ENCODE results near the gene ZNF195. TPM values are rescaled to one million over a fixed set of nuclear protein-coding genes. Genes with fewer than 3 reads are reported as not detected.

ZNF195 gene
- total RNA-seq, 1 donor from 2014 or later: 20.0 TPM

- intact Hi-C loops (cut with DNase I): no loop called here
- Histone ChIP-seq H3K4me3 (no peak overlapping the region), H3K9me3 (peaks cover 6% of the 10 kb centered on the region), H3K36me3 (peaks cover 77% of the 10 kb centered on the region), H3K27ac (no peak overlapping the region), H3K27me3 (no peaks in the 10 kb centered on the region), H3K4me1 (no peaks in the 10 kb centered on the region)
- DNase-seq (no peak), ATAC-seq (no peak)
- TF ChIP-seq CTCF (IDR thresholded peaks at IDR 0.05): no peak
Measured at GRCh38 chr11:3368199-3368598, 10.7 kb downstream of the ZNF195 start.

- Histone ChIP-seq H3K4me1 (no peaks in the 10 kb centered on the region), H3K27me3 (no peaks in the 10 kb centered on the region), H3K4me3 (no peak overlapping the region), H3K9me3 (peaks cover 15% of the 10 kb centered on the region), H3K27ac (no peak overlapping the region), H3K36me3 (peaks cover 84% of the 10 kb centered on the region)
- no peak for DNase-seq
- intact Hi-C loops (cut with DNase I): no loop called here
- TF ChIP-seq CTCF (IDR thresholded peaks at IDR 0.05): no peak
- no peak for ATAC-seq
Measured at GRCh38 chr11:3367221-3367620, 11.7 kb downstream of the ZNF195 start.

GRCh38 chr11:3359092-3359824 is 19.7 kb downstream of the ZNF195 start:
- no peak for DNase-seq
- Histone ChIP-seq H3K27ac (no peak overlapping the region), H3K4me3 (no peak overlapping the region), H3K9me3 (peaks cover 73% of the 10 kb centered on the region), H3K27me3 (no peaks in the 10 kb centered on the region), H3K4me1 (no peaks in the 10 kb centered on the region), H3K36me3 (peaks cover 47% of the 10 kb centered on the region)
- no peak for TF ChIP-seq CTCF (IDR thresholded peaks at IDR 0.05)
- ATAC-seq: no peak
- intact Hi-C loops (cut with DNase I): no loop called here

GRCh38 chr11:3357994-3358676 is 20.8 kb downstream of the ZNF195 start:
- no peak for TF ChIP-seq CTCF (IDR thresholded peaks at IDR 0.05)
- H3K36me3 ChIP-seq: peaks cover 38% of the 10 kb centered on the region
- H3K27me3 ChIP-seq: no peaks in the 10 kb centered on the region
- peaks cover 66% of the 10 kb centered on the region for H3K9me3 ChIP-seq
- no peaks in the 10 kb centered on the region for H3K4me1 ChIP-seq
- DNase-seq (no peak), ATAC-seq (no peak)
- no peak overlapping the region for H3K27ac ChIP-seq
- H3K4me3 ChIP-seq: no peak overlapping the region
- intact Hi-C loops (cut with DNase I): no loop called here

- peaks cover 33% of the 10 kb centered on the region for H3K36me3 ChIP-seq
- DNase-seq: no peak
- ATAC-seq: no peak
- H3K27ac ChIP-seq: no peak overlapping the region
- H3K27me3 ChIP-seq: no peaks in the 10 kb centered on the region
- peaks cover 58% of the 10 kb centered on the region for H3K9me3 ChIP-seq
- H3K4me3 ChIP-seq: no peak overlapping the region
- intact Hi-C loops (cut with DNase I): no loop called here
- no peaks in the 10 kb centered on the region for H3K4me1 ChIP-seq
- no peak for TF ChIP-seq CTCF (IDR thresholded peaks at IDR 0.05)
Measured at GRCh38 chr11:3357302-3357701, 21.6 kb downstream of the ZNF195 start.
